Skeletal muscle tissue (tissue), 4 donors: ENCODE results near the gene SLC22A5. TPM values are rescaled to one million over a fixed set of nuclear protein-coding genes. Genes with fewer than 3 reads are reported as not detected.
A peak's percentile ranks its signal among the peaks of the same experiment; 100 is the strongest.

ENCODE experiments used
- H3K27ac ChIP-seq: one replicate; pipeline ENCODE4 v1.7.0; 2013; ENCODE audit warnings: mild to moderate bottlenecking, low read depth, low read length, inconsistent platforms
- H3K27me3 ChIP-seq, 3 donors: one replicate each; pipeline ENCODE4 v1.7.0; 2013; ENCODE audit warnings: low read length in 3 of 3; ENCODE audit not compliant: control insufficient read depth in 3 of 3, insufficient read depth in 3 of 3
- H3K36me3 ChIP-seq, 3 donors: one replicate each; pipeline ENCODE4 v1.7.0; 2013; ENCODE audit warnings: low read length in 3 of 3; ENCODE audit not compliant: control insufficient read depth in 3 of 3, insufficient read depth in 3 of 3
- H3K4me1 ChIP-seq, 3 donors: one replicate each; pipeline ENCODE4 v1.7.0; 2013; ENCODE audit warnings: low read length in 3 of 3, mild to moderate bottlenecking in 3 of 3; ENCODE audit not compliant: control insufficient read depth in 3 of 3, insufficient read depth in 3 of 3
- H3K4me3 ChIP-seq, 3 donors: one replicate each; pipeline ENCODE4 v1.7.0; 2013; ENCODE audit warnings: low read length in 3 of 3
- H3K9ac ChIP-seq, 3 donors: one replicate each; pipeline ENCODE4 v1.7.0; 2013; ENCODE audit warnings: low read length in 3 of 3, mild to moderate bottlenecking in 3 of 3, moderate library complexity in 2 of 3, low read depth in 1 of 3
- H3K9me3 ChIP-seq, 3 donors: one replicate each; pipeline ENCODE4 v1.7.0; 2013; ENCODE audit warnings: low read length in 3 of 3; ENCODE audit not compliant: control insufficient read depth in 3 of 3
- total RNA-seq: library from RNA; depleted of rRNA; stranded (reverse); fragments of >200 nt; gene quantifications from one replicate; pipeline ENCODE4 v1.2.3, GENCODE V29; 2014
- donor health status: Osteomylitis.

SLC22A5 gene
- total RNA-seq, 1 donor from 2014 or later, result 2.1 TPM

DNA sequence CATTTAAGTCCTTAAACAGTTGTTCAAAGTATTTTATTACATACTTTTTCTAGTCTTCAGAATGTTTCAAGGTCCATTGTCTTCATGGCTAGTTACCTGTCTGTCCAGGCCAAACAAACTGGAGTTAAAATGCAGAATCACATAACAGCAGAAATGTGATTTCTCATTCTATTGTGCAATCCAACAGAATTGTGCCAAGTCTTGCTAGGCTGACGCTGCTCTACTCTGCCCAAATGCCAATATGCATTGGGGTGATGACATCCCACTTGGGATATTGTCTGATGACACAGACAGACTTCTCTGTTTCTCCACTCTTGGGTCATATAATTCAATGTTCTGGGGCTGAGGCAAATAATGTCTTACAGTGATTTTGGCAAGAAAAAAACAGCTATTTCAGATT, 5.2 kb upstream of the SLC22A5 start:
- Histone ChIP-seq H3K27ac (peak overlapping the region; percentile 85), H3K9me3 (no peaks in the 10 kb centered on the region), H3K27me3 (no peaks in the 10 kb centered on the region), H3K4me1 (peaks cover 12 to 38% (median 20%) of the 10 kb centered on the region in 3 donors), H3K4me3 (peak overlapping the region in 1 of 3 donors; percentile 29), H3K9ac (no peak overlapping the region), H3K36me3 (peaks cover 0 to under 1% (median 0%) of the 10 kb centered on the region in 3 donors)

DNA sequence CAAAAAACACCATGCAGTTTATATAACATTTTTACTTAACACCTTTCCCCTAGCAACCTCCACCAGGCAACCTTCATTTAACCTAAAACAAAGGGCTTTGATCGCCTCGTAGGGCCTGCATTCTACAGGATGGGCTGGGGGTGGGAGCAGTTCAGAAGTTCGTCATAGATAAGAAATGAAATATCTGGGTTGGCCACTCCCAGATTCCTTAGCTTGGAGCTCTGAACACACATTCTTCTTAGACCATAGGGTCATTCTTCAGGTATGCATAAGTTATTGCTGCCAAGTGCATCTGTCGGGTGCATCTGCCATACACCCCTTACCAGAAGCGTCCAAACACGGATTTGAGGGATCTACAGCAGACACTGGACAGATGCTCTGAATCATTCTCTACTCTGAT, 4.3 kb upstream of the SLC22A5 start:
- Histone ChIP-seq H3K36me3 (peaks cover 0 to under 1% (median 0%) of the 10 kb centered on the region in 3 donors), H3K4me1 (peaks cover 13 to 41% (median 21%) of the 10 kb centered on the region in 3 donors), H3K4me3 (no peak overlapping the region), H3K27me3 (no peaks in the 10 kb centered on the region), H3K9me3 (no peaks in the 10 kb centered on the region), H3K27ac (peak overlapping the region; percentile 85), H3K9ac (no peak overlapping the region)

DNA sequence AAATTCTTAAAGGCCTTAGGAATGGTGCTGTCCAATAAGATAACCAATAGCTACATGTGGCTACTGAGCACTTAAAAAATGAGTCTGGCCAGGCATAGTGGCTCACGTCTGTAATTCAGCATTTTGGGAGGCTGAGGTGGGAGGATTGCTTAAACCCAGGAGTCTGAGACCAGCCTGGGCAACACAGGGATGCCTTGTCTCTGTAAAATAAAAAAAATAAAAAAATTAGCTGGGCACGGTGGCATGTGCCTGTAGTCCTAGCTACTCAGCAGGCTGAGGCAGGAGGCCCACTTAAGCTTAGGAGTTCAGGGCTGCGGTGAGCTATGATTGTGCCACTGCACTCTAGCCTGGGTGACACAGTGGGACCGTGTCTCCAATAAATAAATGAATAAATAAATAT, 1.3 kb upstream of the SLC22A5 start:
- no peaks in the 10 kb centered on the region for H3K27me3 ChIP-seq
- no peak overlapping the region for H3K9ac ChIP-seq
- H3K4me3 ChIP-seq, result no peak overlapping the region
- H3K36me3 ChIP-seq, result peaks cover 0 to 3% (median 0%) of the 10 kb centered on the region in 3 donors
- peaks cover 26 to 62% (median 30%) of the 10 kb centered on the region in 3 donors for H3K4me1 ChIP-seq
- H3K27ac ChIP-seq, result no peak overlapping the region
- H3K9me3 ChIP-seq, result no peaks in the 10 kb centered on the region

DNA sequence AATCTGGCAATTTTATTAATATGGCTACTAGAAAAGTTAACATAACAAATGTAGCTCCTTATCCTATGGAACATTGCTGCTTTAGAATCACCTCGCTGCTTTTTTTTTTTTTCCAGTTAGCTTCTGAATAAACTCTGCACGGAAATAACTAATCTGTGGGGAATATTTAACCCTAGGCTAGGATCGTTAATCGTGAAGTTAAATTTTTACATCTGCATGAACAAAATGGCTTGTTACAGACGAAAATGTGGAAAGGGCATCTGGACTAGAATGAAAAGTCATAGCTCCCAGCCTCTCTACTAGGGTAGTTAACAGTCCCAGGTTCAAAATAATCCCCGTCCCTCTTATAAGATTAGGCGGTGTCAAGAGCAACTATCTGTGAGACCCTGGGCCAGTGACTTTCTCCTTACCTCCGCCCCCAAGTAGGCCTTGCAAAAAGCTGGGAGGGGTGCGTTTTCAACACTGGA, 470 bp upstream of the SLC22A5 start:
- H3K9me3 ChIP-seq, result no peaks in the 10 kb centered on the region
- peaks cover 20 to 60% (median 31%) of the 10 kb centered on the region in 3 donors for H3K4me1 ChIP-seq
- H3K9ac ChIP-seq, result peak overlapping the region; percentile 78 to 93 (median 87)
- H3K27ac ChIP-seq, result peak overlapping the region; percentile 84
- no peaks in the 10 kb centered on the region for H3K27me3 ChIP-seq
- H3K4me3 ChIP-seq, result peak overlapping the region; percentile 74 to 95 (median 76)
- peaks cover 0 to 3% (median 0%) of the 10 kb centered on the region in 3 donors for H3K36me3 ChIP-seq

DNA sequence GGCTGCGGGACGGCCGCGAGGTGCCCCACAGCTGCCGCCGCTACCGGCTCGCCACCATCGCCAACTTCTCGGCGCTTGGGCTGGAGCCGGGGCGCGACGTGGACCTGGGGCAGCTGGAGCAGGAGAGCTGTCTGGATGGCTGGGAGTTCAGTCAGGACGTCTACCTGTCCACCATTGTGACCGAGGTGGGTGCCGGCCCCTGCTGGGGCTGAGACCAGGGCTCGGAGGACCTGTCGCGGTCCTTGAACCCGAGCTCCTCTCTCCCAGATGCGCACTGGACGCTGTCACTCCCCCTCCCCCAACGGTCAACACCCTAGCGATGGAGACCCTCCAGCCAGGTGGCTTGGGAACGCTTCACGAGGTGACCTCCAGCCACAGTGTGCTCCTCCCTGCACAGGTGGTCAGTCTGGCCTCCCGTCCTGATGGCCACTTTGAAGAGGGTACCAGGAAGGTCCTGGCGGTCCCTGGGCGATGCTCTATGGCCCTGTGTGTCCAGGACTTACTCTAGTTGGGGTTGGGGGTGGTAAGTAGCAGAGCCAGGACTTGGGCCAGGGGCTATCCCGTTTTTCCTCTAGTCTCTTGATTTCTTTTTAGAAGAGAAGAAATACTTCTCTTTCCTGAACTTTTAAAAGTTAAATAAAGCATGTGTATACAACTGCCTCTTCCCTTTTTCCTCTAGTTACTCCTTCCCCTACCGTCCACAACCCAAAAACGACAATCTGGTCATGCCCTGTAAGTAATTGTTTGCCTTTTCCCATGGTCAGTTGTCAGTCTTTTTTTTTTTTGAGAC, 866 bp downstream of the SLC22A5 start:
- peak overlapping the region; percentile 78 to 93 (median 87) for H3K9ac ChIP-seq

DNA sequence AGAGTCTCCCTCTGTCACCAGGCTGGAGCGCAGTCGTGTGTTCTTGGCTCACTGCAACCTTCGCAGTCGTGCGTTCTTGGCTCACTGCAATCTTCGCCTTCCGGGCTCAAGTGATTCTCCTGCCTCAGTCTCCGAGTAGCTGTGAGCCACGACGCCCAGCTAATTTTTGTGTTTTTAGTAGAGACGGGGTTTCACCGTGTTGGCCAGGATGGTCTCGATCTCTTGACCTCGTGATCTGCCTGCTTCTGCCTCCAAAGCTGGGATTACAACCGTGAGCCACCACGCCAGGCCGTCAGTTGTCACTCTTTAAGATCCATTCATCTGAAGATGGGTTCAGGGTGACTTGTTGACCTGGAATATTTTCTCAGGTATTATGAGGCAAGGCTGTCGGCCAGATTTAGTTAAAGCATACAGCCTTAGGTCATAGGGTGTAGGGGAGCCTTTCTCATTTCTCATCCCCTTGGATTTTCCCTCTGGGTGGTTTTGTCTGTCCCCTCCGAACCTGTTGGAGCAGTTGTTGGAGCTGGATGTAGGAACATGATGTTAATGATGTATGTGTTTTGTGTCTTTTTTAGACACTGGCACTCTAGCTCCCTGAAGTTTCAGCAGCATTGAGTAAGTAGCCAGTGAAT, 1.6 kb downstream of the SLC22A5 start:
- H3K36me3 ChIP-seq, result peaks cover 0 to 4% (median 3%) of the 10 kb centered on the region in 3 donors
- H3K4me1 ChIP-seq, result peaks cover 13 to 58% (median 38%) of the 10 kb centered on the region in 3 donors
- no peaks in the 10 kb centered on the region for H3K27me3 ChIP-seq
- H3K9me3 ChIP-seq, result no peaks in the 10 kb centered on the region
- H3K27ac ChIP-seq, result peak overlapping the region; percentile 84
- peak overlapping the region; percentile 74 to 95 (median 76) for H3K4me3 ChIP-seq
- peak overlapping the region in 2 of 3 donors; percentile 87 to 93 for H3K9ac ChIP-seq

More for the DNA sequence above, 866 bp downstream of the SLC22A5 start:
- peak overlapping the region; percentile 84 for H3K27ac ChIP-seq
- H3K4me1 ChIP-seq, result peaks cover 13 to 52% (median 32%) of the 10 kb centered on the region in 3 donors
- H3K36me3 ChIP-seq, result peaks cover 0 to 4% (median 3%) of the 10 kb centered on the region in 3 donors
- peak overlapping the region; percentile 74 to 95 (median 76) for H3K4me3 ChIP-seq
- H3K9me3 ChIP-seq, result no peaks in the 10 kb centered on the region
- H3K27me3 ChIP-seq, result no peaks in the 10 kb centered on the region

DNA sequence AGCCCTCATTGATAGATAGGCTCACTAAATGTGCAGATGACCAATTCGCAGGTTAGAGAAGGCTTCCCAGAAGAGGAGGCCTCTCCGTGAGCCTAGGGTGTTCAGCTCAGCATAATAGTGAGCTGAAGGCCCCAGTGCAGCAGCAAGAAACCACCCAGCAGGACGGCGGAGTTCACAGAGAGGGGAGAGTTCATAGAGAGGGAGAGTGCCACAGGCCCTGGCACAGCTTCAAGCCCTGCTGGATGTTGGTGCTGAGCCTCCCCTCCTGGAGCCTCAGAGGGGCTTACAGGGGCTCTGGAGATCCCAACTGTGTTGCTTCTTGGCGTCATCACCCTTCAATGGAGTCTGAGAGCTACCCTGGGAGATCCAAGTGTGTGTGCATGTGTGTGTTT, 2.1 kb downstream of the SLC22A5 start:
- Histone ChIP-seq H3K4me1 (peaks cover 15 to 63% (median 43%) of the 10 kb centered on the region in 3 donors), H3K9ac (peak overlapping the region in 2 of 3 donors; percentile 15 to 93), H3K9me3 (no peaks in the 10 kb centered on the region), H3K4me3 (peak overlapping the region in 2 of 3 donors; percentile 47 to 95), H3K36me3 (peaks cover 0 to 4% (median 3%) of the 10 kb centered on the region in 3 donors), H3K27me3 (no peaks in the 10 kb centered on the region), H3K27ac (peak overlapping the region; percentile 3)

DNA sequence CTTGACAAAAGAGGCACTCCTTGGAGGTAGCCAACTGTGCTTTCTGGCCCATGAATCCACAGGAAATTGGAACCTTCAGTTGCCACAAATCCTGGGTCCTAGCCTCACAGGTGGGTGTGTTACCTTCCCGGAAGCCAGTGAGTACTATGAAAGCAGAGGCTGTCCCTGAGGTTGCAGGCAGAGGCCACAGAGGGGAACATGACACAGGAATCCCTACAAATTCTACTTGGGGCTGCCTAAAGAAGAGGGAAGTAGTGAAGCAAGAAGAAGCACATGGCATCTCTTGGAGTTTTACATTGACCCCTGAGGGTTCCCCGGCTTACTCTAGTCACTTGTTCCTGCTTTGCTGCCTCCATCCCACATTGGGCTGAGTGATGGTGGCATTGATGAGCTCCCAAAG, 2.6 kb downstream of the SLC22A5 start:
- H3K27me3 ChIP-seq, result no peaks in the 10 kb centered on the region
- peak overlapping the region in 1 of 3 donors; percentile 11 for H3K9ac ChIP-seq
- peak overlapping the region in 1 of 3 donors; percentile 95 for H3K4me3 ChIP-seq
- peaks cover 20 to 68% (median 49%) of the 10 kb centered on the region in 3 donors for H3K4me1 ChIP-seq
- no peaks in the 10 kb centered on the region for H3K9me3 ChIP-seq
- no peak overlapping the region for H3K27ac ChIP-seq
- peaks cover 0 to 4% (median 3%) of the 10 kb centered on the region in 3 donors for H3K36me3 ChIP-seq

DNA sequence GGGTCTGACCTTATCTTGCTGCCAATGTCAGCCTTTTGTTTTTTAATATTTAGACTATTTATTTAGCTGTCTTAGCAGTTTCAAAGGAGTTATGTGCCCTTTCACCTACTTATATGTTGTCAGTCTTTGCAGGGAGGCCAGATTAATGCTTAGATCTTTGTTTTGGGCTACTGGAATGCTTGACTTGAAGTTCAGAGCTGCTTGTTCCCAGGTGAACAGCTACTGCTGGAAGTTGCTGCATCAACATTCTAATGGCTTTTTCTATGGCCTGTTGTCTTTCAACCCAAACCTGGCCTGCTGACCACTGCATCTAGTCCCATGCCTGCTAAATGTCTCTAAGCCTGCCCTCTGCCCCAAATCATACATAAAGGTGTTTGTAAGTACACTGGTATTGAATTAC, 3.0 kb downstream of the SLC22A5 start:
- peaks cover 24 to 72% (median 53%) of the 10 kb centered on the region in 3 donors for H3K4me1 ChIP-seq
- H3K36me3 ChIP-seq, result peaks cover 0 to 4% (median 3%) of the 10 kb centered on the region in 3 donors
- H3K27ac ChIP-seq, result no peak overlapping the region
- no peaks in the 10 kb centered on the region for H3K27me3 ChIP-seq
- H3K9ac ChIP-seq, result no peak overlapping the region
- peak overlapping the region in 1 of 3 donors; percentile 95 for H3K4me3 ChIP-seq
- H3K9me3 ChIP-seq, result no peaks in the 10 kb centered on the region
